HG03575 (cell line): ENCODE data around the gene LASP1NB.
"Not testable (repeated sequence)": the region's sequence is repeated elsewhere in the genome, so short reads cannot be mapped to it uniquely, and the experiment has no call there.

Source experiments
- ATAC-seq: cut with Tn5 transposase; IDR thresholded peaks from one replicate; pipeline ENCODE4 v1.9.1; 2021; ENCODE audit not compliant: unreplicated experiment, insufficient number of reproducible peaks, low FRiP score; ENCODE audit errors: extremely low read depth

LASP1NB gene

DNA sequence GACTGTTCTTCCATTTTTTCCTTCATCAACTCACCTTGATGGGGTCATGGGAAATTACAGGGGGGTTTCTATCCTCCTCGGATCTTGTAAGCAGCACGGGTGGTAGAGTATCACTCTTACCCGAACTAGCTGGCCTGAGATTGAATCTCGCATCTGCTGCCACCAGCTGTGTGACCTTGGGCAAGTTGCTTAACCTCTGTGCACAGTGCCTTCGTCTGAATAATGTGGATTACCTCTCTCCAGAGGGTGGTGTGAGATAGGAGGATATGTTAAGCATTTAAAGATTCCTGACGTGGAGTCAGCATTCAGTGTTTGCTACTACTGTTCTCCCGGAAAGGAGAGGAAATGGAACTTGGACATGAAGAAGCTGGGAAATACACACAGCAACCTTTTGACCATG lies 31.1 kb upstream of the LASP1NB start:
- ATAC-seq = no peak

DNA sequence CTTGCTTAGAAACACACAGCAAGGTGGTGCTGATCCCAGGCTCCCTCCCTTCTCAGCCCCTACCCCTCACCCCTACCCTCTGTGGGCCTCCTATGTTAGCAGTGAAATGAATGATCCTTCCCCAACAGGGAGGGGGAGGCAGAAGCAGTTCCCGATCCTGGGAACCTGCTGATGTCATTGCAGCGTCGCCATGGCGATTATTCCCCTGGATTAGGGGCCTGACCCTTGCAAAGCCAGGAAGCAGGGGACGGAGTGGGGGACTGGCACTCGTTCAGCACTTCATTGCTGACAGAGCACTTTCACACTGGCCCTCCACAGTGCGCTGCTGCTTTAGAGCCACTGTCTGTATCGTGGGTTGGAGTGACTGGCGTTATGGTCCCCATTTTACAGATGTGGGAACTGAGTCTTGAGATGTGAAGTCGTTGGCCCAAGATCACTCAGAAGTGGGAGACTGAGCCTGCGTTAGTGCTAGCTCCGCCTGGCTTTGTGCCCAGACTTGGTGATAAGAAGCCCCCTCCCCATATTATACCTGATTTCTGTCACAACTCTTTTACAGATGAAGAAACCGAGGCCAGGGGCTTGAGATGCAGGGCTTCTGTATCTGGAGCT lies 29.0 kb upstream of the LASP1NB start:
- no peak for ATAC-seq

DNA sequence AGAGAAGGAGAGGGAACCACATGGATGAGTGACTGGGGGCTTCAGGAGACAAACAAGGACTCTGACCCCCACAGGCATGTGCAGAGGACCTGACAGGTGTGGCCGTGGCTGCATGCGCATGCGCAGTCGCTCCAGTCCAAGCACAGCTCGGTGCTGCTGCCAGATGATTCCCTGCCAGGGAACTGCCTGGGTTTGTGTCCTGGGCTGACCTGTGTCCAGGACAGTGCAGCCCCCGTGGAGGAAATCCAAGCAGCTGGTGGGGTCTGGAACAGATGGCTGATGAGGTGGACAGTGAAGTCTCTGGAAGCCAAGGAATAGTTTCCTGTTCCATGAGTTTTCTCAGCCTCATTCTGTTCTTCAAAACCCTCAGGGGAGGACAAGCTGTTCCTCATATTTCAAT lies 28.2 kb upstream of the LASP1NB start:
- no peak for ATAC-seq

DNA sequence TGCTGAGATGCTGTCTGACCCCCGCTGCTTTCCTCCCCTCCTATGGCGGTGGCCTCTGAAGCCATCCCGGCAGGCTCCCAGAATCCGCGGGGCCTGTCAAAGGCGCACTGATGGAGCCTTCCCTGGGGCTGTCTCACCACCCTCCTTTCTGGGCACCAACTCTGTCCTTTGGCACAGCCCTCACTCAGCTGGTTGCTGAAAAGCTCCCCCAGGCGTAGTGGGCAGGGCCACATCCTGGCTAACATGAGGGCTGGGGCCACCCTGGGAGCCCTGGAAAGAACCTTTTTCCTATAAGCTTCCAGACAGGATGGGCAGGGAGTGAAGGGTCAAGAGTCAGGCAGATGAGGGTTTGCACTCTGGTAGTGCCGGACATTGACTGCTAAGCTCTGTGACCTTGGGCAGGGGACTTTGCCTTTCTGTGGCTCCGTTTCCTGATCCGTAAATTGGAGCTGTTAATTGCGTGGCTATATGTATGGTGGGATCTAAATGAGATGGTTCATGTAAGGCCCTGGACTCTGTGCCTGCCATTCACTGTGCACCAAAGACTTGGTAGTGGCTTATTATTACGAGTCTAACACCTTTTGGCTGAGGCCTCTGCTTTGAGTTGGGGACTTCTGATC lies 27.6 kb upstream of the LASP1NB start:
- ATAC-seq = no peak

DNA sequence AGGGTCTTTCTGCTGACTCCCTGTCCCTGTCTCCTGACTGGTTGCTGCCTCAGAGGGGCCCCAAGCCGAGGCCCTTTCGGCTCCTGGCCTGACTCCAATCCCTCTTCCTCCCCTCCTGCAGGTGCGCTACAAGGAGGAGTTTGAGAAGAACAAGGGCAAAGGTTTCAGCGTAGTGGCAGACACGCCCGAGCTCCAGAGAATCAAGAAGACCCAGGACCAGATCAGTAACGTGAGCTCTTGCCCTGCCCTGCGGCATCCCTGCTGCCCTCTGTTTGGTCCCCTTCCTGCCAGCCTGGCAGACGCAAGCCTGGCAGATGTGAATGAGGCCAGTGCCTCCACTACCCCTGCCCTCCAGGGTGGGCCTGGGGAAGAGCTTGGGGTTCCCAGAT lies 27.1 kb upstream of the LASP1NB start:
- no peak for ATAC-seq

DNA sequence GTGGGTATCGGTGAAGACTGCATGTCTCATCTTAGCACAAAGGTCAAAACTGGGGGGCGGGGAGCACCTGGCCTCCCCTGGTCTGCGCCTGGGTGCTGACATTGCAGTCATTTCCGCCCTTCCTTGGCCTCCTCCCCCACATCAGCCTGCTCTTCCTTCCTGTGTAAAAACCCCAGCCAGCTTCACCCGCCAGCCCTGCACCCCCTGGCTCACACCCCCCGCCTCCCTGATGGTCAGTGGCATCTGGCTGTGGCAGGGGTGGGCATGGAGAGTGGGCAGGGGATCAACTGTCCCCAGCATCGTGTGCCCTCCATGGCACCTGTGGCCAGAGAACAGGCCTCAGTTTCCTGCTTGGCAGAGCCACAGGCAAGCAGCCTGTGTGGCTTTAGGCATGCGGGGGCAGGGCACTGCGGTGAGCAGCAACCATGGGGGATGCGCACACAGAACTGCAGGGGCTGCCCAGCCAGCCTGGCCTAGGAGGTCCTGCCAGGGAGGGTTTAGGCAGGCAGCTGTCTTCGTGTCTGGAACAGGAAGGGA lies 26.5 kb upstream of the LASP1NB start:
- peak; percentile 48 for ATAC-seq

DNA sequence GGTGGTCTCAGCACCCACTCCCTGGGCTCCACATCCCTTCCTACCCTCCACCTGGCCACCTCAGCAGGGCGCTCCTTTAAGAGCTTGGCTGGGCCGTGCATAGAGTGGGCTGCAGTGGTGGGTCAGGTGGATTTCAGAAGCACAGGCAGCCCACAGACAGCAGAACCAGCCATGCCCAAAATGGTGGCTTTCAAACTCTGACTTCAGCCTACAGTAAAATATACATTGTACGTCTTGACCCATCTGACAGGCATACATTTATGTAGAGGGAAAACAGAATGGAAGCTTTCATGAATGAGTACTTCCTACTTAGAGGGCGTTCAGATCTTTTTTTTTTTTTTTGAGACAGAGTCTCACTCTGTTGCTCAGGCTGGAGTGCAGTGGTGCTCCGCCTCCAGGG lies 26.0 kb upstream of the LASP1NB start:
- no peak for ATAC-seq

DNA sequence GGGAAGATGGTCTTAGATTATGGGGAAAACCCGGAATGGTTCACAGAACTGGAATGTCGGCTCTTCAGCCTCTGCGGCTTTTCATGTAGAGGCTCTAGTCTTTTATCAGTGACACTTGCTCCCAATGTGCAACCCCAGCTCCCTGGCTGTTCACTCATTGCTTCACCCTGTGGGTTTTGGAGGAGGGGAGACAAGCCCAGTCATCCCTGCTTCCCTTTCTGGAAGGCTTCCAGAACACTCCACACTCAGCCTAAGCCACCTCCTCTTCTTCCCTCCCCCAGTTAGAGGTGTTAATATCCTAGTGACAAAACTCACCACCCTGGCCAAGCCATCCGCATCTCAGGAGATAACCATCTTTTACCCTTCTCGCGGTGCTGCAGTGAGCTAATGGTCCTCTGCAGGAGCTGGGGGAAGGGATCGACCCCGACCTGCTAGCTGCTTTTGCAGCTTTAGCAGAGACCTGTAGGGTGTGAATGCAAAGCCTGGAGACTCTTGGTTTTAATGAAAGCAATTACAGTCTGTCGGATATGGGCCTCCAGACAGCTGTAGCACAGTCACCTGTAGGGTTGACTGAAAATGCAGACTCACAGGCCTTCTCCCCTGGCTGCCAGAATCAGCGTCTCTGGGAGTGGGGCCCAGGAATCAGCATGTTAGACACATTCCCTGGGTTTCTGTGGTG lies 24.3 kb upstream of the LASP1NB start:
- ATAC-seq = no peak

DNA sequence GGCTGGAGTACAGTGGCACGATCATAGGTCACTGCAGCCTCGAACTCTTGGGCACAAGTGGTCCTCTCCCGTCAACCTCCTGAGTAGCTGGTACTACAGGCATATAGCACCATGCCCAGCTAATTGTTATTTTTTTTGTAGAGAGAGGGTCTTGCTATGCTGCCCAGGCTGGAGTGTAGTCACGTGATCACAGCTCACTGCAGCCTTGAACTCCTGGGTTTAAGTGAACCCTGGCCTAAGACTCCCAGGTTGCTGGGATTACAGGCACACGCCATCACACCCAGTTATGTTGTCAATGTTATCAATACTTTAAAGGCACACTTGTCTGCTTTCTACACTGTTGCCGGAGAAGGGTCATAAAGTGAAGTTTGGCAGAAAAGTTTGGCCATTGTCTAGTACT lies 22.0 kb upstream of the LASP1NB start:
- ATAC-seq = no peak

DNA sequence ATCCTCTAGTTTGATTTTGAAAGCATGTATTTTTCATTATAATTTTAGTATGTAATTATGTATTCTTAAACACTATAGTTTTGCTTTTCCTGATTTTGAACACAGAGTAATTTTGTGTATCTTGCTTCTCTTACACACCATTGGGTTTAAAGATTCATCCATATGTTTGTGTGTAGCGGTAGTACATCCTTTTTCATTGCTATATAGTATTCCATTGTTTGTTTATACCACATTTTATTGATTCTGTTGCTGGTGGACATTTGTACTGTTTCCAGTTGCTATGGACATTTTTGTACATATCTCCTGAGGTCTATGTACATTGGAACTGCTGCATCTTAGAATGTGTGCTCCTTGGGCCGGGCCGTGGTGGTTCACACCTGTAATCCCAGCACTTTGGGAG lies 20.5 kb upstream of the LASP1NB start:
- no peak for ATAC-seq

DNA sequence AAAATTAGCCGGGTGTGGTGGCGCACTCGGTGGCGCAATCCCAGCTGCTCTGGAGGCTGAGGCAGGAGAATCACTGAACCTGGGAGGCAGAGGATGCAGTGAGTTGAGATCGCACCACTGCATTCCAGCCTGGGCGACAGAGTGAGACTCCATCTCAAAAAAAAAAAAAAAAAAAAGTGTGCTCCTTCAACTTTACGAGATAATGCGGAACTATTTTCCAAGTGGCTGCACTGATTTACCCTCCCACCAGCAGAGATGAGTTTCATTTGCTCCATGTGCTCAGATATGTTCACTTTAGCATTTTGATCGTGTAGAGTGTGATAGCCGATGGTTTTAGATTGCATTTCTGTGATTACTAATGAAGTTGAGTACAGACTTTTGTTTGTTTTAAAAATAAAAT lies 20.0 kb upstream of the LASP1NB start:
- ATAC-seq = no peak

DNA sequence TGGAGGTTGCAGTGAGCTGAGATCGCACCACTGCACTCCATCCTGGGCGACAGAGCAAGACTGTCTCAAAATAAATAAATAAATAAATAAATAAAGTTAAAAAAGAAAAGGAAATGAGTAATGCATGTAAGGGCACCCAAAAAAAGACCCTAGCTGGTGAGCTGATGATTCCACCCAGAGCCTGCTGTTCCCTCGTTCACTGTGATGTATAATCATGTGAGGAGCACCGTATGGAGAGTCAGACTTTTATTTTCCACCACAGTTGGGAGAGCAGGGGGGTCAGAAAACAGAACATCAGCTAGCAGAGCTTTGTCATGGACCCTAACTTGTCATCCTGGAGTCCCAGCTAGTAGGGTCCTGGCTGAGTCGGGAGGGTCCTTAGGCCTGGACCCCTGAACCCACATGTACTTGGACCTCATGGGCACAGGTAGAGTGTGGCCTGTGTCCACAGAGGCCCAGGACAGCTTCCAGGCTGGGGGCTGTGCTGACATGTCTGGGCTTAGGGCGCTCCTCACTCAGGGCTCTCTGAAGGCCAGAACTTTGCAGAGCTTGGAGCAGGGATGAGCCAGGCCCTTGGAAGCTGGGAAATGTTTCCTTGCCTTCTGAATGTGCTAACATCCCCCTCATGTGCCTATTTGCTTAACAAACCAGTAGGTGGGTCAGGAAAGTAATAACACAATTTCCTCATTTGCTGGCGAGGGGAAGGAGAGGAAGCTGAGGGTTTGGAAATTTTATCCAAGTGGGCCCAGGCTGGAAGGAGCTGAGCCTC lies 18.8 kb upstream of the LASP1NB start:
- no peak for ATAC-seq

DNA sequence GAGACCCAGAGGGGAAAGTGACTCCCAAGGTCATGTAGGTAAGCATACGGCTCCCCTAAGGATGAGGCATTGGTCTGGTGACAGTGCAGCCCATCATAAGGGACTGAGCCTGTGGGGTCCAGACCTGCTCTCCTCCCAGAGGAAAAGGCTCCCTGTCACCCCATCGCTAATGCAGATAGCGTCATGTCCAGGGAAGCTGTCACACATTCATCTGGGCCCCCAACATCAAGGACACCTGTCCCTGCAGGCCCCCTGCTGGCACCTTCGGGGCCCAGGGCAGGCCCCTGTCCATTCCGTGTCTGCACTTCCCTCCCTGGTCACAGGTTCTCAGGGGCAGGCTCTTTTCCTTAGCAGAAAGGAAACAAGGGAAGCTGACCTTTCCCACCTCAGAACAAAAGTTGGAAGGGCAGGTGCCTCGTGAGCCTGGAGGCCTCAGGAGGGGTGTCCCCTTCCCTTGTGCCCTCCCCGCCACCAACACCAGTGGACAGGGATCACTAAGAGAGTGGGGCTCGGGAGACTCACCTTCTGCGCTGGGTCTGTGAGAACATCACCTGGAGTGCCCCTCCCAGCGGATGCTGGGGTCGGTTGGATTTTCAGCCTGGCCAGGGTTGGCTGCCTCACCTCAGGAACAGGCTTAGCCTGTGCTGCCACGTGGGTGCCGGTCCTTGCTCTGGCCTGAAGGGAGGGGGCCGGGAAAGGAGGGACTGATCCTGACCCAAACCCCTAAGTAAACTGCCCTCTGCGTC lies 17.3 kb upstream of the LASP1NB start:
- ATAC-seq = no peak

DNA sequence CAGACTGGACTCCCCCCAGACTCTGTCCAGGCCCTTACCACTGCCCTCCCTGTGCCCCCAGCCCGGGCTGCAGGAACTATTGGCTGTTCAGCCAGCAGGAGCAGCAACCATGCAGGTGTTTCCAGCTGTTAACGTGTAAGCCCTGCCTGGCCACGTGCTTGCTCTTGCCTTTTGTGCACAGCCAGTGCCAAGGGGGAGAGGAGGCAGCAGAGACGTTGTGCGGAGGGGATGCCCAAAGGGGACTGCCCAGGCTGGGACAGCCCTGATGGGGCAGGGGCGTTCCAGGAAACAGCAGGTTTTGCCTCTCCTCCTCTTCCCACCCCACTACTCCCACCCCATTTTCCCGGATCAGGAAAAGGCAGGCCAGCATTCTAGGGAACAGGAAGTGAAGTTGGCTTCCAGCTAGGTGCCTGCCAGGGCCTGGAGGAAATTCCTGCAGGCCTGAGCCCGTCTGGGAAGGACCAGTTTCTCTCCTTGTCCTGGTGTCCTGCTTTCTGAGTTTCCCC lies 16.7 kb upstream of the LASP1NB start:
- no peak for ATAC-seq

DNA sequence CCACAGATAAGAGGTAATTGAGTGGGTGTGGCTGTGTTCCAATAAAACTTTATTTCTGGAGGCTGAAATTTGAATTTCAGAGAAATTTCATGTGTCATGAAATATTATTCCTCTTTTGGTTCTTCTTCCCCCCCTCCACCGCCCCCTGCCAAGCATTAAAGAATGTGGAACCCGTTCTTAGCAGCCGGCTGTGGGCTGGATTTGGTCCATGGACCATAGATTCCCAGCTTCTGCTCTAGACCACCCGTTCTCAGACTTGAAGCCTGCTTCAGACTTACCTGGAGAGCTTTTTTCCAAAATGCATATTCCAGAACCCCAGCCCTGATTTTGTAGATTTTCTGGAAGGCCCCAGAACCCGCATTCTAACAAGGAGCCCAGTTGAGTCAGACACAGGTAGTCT lies 15.1 kb upstream of the LASP1NB start:
- ATAC-seq = no peak

DNA sequence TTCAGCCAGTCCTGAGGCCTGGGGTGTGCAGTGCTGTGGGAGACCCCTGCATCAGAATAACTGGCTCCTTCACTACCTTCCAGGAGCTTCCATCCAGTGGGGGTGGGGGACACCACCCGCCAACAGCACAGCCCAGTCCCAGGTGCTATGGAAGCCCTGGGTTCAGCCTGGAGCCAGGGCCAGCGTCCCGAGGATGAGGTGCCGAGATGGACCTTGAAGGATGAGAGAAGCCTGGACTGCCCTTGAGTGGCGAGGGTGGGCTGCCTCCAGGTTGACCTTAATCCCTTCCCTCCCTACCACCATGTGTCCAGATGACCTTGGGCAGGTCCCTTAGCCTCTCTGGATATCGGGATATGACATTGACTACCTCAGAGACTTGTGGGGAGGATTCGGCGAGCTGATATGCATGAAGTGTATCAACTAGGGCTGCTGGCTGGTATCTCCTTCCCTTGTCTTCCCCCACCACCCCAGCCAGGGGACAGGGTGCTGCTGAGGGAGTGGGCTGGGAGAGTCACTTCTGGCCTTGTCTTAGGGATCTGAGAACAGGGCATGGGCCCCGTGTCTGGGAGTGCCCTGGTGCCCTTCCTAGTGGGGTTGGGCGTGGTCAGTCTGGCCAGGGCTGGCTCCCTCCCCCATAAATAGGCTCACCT lies 14.2 kb upstream of the LASP1NB start:
- no peak for ATAC-seq

DNA sequence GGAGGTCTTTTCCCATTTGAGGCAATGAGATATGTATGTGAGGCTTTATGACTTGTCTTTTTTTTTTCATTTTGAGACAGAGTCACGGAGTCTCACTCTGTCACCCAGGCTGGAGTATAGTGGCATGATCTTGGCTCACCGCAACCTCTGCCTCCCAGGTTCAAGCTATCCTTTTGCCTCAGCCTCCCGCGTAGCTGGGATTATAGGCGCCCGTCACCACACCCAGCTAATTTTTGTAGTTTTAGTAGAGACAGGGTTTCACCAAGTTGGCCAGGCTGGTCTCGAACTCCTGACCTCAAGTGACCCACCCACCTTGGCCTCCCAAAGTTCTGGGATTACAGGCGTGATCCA lies 13.7 kb upstream of the LASP1NB start:
- not testable (repeated sequence) for ATAC-seq

DNA sequence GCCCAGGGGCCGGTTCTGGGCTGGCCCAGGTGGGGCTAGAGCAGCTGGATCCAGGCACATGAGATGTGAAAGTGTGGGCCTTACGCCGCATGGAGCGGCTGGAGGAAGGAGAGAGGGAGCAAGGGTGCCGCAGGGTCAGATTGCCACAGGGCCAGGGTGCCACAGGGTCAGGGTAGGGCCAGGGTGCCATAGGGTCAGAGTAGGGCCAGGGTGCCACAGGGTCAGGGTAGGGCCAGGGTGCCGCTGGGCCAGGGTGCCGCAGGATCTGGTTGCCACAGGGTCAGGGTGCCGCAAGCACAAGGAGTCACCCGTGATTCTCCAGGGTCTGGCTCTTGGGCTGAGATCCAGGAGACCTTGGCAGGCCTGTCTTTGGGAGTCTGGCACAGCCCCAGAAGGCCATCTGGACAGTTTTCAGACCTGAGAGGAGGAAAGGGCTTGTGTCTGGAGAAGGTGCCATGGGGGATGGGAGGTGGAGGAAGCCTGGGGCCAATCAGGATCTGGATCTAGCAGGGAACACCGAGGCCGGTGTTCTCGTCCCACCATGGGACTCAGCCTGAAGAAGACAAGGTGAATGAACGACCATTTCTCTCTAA lies 13.1 kb upstream of the LASP1NB start:
- ATAC-seq = no peak
